ENCODE data around the gene LGALS7. TPM values are rescaled to one million over a fixed set of nuclear protein-coding genes. Genes with fewer than 3 reads are reported as not detected.

LGALS7 gene
- total and polyA plus RNA-seq, 2 of the 13 experiments (the other 11 are each of a cell fraction or from before 2014, with no cell fraction given): 0.73 TPM; not detected in 1

- TF ChIP-seq ZNF776 (CRISPR knock-in tag; IDR thresholded peaks at IDR 0.05) (no peak), HMGXB4 (CRISPR knock-in tag; IDR thresholded peaks at IDR 0.05; ENCODE audit: borderline replicate concordance in 1 of 2, low read depth in 1 of 2) (peak; percentile 21 to 66; a peak in 2 of 4 replicates), ZNF768 (CRISPR knock-in tag; IDR thresholded peaks at IDR 0.05) (0 out of 2 replicates have a peak, but pooled peaks have one; percentile 24), THAP11 (CRISPR knock-in tag; IDR thresholded peaks at IDR 0.05) (peak; percentile 31; the same call in 1 of the 2 replicates), ATF5 (CRISPR knock-in tag; IDR thresholded peaks at IDR 0.05; ENCODE audit: low read depth) (no peak), SAP130 (CRISPR knock-in tag; IDR thresholded peaks at IDR 0.05; ENCODE audit: low read depth) (0 out of 2 replicates have a peak, but pooled peaks have one; percentile 32), RBM39 (IDR thresholded peaks at IDR 0.05; ENCODE audit: low read depth, low read length, poor library complexity, severe bottlenecking) (peak; percentile 41), TCF7 (IDR thresholded peaks at IDR 0.05; ENCODE audit: low read depth) (no peak), GATAD1 (CRISPR knock-in tag; IDR thresholded peaks at IDR 0.05) (peak; percentile 47; the same call in 1 of the 2 replicates), ZNF121 (CRISPR knock-in tag; IDR thresholded peaks at IDR 0.05) (0 out of 2 replicates have a peak, but pooled peaks have one; percentile 54), REPIN1 (CRISPR knock-in tag; IDR thresholded peaks at IDR 0.05; ENCODE audit: borderline replicate concordance, low read depth) (0 out of 2 replicates have a peak, but pooled peaks have one; percentile 40), TFDP2 (CRISPR knock-in tag; IDR thresholded peaks at IDR 0.05) (no peak), RNF2 (conservative IDR thresholded peaks at IDR 0.05; ENCODE audit: low read depth) (no peak), CTCF (CRISPR knock-in tag; IDR thresholded peaks at IDR 0.05) (peak; percentile 96), ZNF335 (CRISPR knock-in tag; IDR thresholded peaks at IDR 0.05) (no peak), MTA3 (CRISPR knock-in tag; IDR thresholded peaks at IDR 0.05) (no peak), ZNF362 (CRISPR knock-in tag; IDR thresholded peaks at IDR 0.05; ENCODE audit: borderline replicate concordance) (peak; percentile 33; the same call in 1 of the 2 replicates), MED1 (CRISPR knock-in tag; IDR thresholded peaks at IDR 0.05) (0 out of 2 replicates have a peak, but pooled peaks have one; percentile 31), ZNF501 (CRISPR knock-in tag; IDR thresholded peaks at IDR 0.05) (no peak), SAFB2 (CRISPR knock-in tag; IDR thresholded peaks at IDR 0.05; ENCODE audit: borderline replicate concordance, low read depth) (no peak)
These were observed 43.5 kb downstream of the LGALS7 start (continued) for GRCh38 chr19:38729653-38730469.

All from HepG2 (cell line).